HuH-7.5 (cell line): ENCODE results near the gene ENDOU.
"Not testable (repeated sequence)": the region's sequence is repeated elsewhere in the genome, so short reads cannot be mapped to it uniquely, and the experiment has no call there.

Experiments used
- DNase-seq: peaks from one replicate; pipeline ENCODE4 v3.0.0; 2011; ENCODE audit warnings: low spot score

ENDOU gene

GRCh38 chr12:47686645-47687240, 38.5 kb downstream of the ENDOU start:
- DNase-seq: peak; percentile 20

DNA sequence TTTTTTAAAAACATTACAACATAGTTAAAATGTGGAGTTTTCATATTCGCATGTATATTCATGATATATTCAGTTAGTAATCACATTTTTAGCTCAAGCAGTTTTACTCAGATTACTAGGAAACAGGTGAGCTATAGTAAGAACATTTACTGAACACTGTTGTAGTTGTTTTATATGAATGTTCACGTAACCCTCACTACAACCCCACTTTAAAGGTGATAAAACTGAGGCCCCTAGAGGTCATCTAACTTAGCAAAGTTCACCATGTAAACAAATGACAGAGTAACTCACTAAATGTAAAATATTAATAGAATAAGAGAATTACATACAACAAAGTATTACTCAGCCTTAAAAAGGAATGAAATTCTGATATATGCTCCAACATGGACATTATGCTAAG, 45.5 kb downstream of the ENDOU start:
- no peak for DNase-seq

DNA sequence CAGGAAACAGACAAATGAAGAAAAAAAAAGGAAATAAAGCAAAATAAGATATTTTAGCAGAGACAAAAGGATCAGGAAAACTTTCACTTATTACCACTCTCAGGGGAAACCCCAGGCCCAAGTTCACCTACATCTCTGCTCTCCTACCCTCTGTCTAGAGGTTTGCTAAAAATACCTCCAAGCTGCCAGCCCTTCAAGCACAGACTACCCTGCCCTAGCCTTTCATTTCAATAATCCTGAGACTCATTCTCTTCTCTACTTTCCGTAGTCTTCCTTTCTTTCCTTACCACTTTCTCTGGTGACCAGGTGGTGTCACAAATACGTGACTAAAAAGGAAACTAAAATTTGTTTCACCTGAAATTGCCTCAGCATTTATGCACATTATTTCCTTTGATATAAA, 53.2 kb downstream of the ENDOU start:
- DNase-seq: no peak

GRCh38 chr12:47667935-47668334, 57.4 kb downstream of the ENDOU start:
- not testable (repeated sequence) for DNase-seq
